OCI-M1 (cell line): ENCODE results near the gene DIS3L.
"Not testable (repeated sequence)": the region's sequence is repeated elsewhere in the genome, so short reads cannot be mapped to it uniquely, and the experiment has no call there.

Source experiments
- DNase-seq: peaks from one replicate; lab custom pipeline; 2025; lab: John Stamatoyannopoulos, UW

The DIS3L gene

GRCh38 chr15:66293419-66294156, at the start of gene DIS3L:
TSS of gene DIS3L (plus strand) at chr15:66293568. CDS start at chr15:66293597, 29 bp downstream.
- DNase-seq: peak; percentile 65

- not testable (repeated sequence) for DNase-seq
Measured at GRCh38 chr15:66245832-66246231, 47.5 kb upstream of the DIS3L start.

DNA sequence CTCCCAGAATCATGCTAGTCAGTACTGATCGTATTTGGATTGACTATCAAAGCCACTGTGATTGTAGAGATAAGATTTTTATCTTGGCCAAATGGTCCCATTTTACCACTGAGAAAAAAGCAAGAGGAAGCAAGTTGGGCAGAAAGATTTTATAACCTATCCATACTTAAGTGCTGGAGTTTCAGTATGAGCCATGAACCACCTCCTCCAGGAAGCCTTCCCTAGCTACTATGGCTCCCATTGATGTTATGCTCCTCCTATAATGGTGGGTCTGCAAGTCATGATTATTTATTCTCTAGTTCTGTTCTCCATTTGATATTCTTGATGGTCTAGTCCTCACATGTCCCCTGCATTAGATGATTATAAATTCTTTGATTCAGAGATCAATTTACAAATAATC, 46.4 kb upstream of the DIS3L start:
- no peak for DNase-seq

DNA sequence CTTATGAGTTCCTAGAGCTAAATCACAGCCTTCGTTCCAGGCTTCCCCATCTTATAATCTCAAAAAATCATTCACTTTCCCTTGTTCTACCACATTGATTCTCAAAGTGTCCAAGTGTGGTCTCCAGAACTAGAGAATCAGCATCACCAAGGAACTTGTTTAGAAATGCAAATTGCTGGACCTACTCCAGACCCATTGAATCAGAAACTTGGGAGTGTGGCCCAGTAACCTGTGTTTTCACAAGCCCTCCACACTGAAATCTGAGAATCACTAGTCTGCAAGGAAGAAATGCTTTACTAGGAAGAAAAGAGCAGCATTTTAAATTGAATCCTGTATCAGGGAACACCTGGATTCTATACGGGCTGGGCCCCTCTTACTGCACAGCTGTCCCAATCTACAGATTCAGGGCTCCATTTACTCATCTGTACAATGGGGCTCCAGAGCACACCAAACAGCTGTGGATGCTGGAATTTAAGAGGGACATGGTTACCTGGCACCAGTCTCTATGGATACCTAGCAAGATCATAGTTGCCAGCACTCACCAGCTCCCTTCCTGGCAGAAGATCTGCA, 43.7 kb upstream of the DIS3L start:
- no peak for DNase-seq

- DNase-seq: no peak
Measured at GRCh38 chr15:66251065-66251789, 42.1 kb upstream of the DIS3L start.

DNA sequence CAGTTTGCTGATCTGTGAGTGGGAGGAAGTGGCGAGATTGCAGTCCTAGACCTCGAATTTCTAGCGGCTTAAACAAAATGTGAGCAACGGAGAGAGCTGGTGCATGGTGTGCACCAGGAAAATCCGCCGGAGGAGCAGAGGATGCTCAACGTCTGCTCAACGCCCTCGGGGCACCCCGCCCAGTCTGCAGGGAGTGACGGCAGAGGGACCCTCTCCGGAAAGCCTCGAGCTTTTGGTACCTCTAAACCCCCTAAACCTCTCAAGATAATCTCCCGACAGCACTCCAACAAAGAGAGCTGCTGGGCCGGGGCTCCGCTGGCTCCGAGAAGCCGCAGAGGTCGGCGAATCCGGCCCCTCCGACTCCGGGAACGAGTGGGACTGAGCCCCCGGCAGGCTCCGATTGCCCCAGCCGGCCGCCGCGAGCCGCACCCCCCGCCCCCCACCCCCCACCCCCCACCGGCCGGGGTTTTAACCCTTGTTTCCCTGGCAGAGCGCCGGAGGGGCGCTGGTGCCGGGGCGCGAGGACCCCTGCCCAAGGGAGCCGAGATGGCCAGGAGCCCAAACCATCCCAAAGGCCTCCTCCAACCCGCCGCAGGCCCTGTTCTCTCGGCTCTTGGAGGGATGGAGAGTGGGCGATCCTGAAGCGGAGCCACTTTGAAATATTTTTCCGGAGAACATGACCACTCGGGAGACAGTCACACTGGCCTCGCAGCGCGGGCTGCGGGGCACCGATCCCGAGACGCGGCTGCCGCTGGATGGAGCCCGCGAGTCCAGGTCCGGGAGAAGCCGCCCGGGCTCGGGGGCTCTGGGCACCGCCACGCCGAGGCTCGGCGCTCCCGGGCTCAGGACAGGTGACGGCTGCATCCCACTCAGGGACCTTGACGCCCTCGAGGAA, 41.3 kb upstream of the DIS3L start:
- DNase-seq: peak; percentile 63

GRCh38 chr15:66252685-66253417, 40.5 kb upstream of the DIS3L start:
- DNase-seq: no peak

DNA sequence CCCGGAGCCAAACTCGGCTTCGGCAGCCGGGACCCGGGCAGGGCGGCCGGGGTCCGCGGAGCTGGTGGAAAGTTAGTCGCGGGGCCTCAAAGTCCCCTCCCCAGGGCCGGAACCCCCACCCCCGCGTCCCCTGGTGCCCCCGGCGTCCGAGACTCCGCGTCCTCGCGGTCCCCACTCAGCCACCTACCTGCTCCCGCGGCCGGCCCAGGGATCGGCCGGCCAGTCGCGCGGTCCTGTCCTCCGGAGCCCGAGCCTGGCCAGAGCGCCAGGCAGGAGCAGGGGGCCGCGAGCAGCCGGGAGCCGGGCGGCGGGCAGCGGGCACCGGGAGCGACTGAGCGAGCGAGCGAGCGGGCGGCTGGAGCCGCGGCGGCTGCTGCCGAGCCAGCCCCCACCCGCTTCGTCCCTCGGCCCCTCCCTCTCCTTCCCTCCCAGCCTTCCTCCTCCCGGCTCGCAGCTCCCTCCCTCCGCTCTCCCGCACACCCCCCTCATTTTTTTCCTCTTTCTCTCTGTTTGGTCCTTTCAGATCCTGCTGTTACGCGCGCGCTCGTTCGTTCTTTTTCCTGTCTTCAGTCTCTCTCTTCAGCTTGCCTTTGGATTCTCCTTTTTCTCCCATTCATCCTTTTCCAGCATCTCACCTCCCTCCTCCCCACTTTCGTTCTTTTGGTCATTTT, 39.8 kb upstream of the DIS3L start, which contains the start of gene MEGF11:
Gene MEGF11, minus strand, starts transcription at position 333 of the 671 bp plus-strand sequence. CDS start 125,347 bp downstream, outside the sequence.
- DNase-seq: no peak

GRCh38 chr15:66254089-66254950, 39.0 kb upstream of the DIS3L start:
- DNase-seq: no peak

GRCh38 chr15:66254951-66255676, 38.3 kb upstream of the DIS3L start:
- no peak for DNase-seq

- no peak for DNase-seq
Measured at GRCh38 chr15:66256692-66257091, 36.7 kb upstream of the DIS3L start.

DNA sequence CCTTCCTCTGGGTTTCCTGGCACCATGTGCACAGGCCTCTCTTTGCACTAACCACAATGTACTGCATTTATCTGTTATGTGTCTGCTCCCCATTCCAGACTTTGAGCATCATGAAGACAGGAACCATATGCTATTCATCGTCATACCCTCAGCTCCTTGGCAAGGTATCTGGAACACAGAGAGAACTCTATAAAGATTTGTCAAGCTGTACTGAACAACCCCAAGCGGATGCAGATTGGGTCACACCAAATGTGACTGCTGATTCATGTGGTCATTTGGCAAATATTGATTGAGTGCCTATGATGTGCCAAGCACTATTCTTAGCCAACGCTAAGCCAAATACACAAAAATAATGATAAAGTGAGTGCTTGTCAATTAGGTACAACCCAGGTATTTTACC, 32.3 kb upstream of the DIS3L start:
- DNase-seq: no peak

- not testable (repeated sequence) for DNase-seq
Measured at GRCh38 chr15:66262837-66263236, 30.5 kb upstream of the DIS3L start.

DNA sequence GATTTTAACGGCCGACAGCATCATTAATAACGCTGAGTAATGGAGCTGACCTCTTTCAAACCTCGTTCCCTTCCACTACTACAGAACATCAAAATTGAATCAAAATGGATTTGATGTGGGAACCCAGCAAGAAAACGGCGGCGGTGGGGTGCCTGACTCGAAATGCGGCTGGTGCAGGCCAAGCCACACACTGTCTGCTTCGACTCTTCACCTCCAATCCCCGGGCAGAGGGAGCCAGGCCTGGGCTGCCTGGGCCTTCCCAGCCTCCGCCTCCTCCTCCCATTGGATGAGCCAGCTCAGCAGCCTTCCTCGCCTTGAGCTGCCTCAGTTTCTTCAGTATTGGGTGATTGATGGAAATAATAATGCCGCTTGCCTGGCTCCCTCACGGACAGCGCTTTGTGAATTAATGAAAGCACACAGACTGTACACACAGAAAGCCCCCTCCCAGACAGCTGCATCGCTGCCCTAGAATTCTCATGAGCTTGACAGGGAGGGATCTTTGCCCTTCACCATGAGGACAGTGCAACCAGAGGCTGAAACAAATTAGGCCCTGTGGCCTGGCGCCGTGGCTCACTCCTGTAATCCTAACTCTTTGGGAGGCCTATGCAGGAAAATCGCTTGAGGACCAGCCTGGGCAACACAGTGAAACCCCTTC, 28.4 kb upstream of the DIS3L start:
- DNase-seq: no peak

- peak; percentile 94 for DNase-seq
Measured at GRCh38 chr15:66269326-66270090, 23.9 kb upstream of the DIS3L start.

DNA sequence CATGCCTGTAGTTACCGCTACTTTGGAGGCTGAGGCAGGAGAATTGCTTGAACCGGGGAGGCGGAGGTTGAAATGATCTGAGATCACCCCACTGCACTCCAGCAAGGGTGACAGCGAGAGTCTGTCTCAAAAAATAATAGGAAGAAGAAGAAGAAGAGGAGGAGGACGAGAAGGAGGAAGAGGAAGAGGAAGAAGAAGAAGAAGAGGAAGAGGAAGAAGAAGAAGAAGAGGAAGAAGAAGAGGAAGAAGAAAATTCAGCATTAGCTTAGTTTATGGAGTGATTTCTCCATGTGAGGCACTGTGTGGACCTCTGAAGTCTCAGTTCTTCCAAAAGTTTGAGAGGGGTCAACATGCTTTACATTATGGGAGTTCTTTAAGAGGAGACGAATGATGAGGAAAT, 22.4 kb upstream of the DIS3L start:
- no peak for DNase-seq

GRCh38 chr15:66275352-66275751, 18.0 kb upstream of the DIS3L start:
- DNase-seq: no peak

- DNase-seq: no peak
Measured at GRCh38 chr15:66276546-66276945, 16.8 kb upstream of the DIS3L start.
